Fibroblast of the aortic adventitia (primary cell): Measurements from ENCODE around the gene KCNQ1. TPM values are rescaled to one million over a fixed set of nuclear protein-coding genes. Genes with fewer than 3 reads are reported as not detected.

ENCODE experiments used
- DNase-seq: peaks from one replicate; pipeline ENCODE4 v3.0.0-alpha.2; 2010; ENCODE audit warnings: low read depth
- H3K4me3 ChIP-seq: 2 replicates; pipeline ENCODE4 v1.5.1; 2011; ENCODE audit warnings: low read depth, mild to moderate bottlenecking, control low read depth, low read length, moderate library complexity
- CTCF ChIP-seq: IDR thresholded peaks from 2 replicates; pipeline ENCODE4 v1.5.1; 2011; ENCODE audit warnings: mild to moderate bottlenecking, low read length, control low read depth, inconsistent platforms; ENCODE audit not compliant: insufficient read depth
- total RNA-seq: library from RNA; depleted of rRNA; stranded (reverse); fragments of >200 nt; gene quantifications from 2 replicates; pipeline ENCODE4 v1.2.3, GENCODE V29; 2012; ENCODE audit warnings: low replicate concordance

Gene KCNQ1
- total RNA-seq, 1 donor: not detected

GRCh38 chr11:2728128-2728662 is 283.4 kb downstream of the KCNQ1 start:
- TF ChIP-seq CTCF: no peak
- no peak for DNase-seq
- H3K4me3 ChIP-seq: no peak overlapping the region

- no peak for DNase-seq
Observed at GRCh38 chr11:2728663-2729332, 284.0 kb downstream of the KCNQ1 start.

GRCh38 chr11:2729841-2730240 is 285.0 kb downstream of the KCNQ1 start:
- no peak overlapping the region for H3K4me3 ChIP-seq
- TF ChIP-seq CTCF: no peak
- DNase-seq: no peak

More at GRCh38 chr11:2728663-2729332, 284.0 kb downstream of the KCNQ1 start:
- no peak for TF ChIP-seq CTCF
- no peak overlapping the region for H3K4me3 ChIP-seq

- no peak for TF ChIP-seq CTCF
- no peak for DNase-seq
Observed at GRCh38 chr11:2730272-2731129, 285.7 kb downstream of the KCNQ1 start.

GRCh38 chr11:2731130-2732125 is 286.6 kb downstream of the KCNQ1 start:
- no peak for TF ChIP-seq CTCF

More at GRCh38 chr11:2730272-2731129, 285.7 kb downstream of the KCNQ1 start:
- H3K4me3 ChIP-seq: no peak overlapping the region

GRCh38 chr11:2732261-2732939 is 287.6 kb downstream of the KCNQ1 start:
- no peak overlapping the region for H3K4me3 ChIP-seq
- no peak for DNase-seq
- TF ChIP-seq CTCF: no peak

More at GRCh38 chr11:2731130-2732125, 286.6 kb downstream of the KCNQ1 start:
- no peak overlapping the region for H3K4me3 ChIP-seq
- DNase-seq: no peak
